Ectodermal cell (in vitro differentiated cells): ENCODE results near the gene DHX36.
A peak's percentile ranks its signal among the peaks of the same experiment; 100 is the strongest.

ENCODE experiments used
- H3K27ac ChIP-seq: 2 replicates; pipeline ENCODE4 v1.7.0; 2013; ENCODE audit warnings: mild to moderate bottlenecking, low read depth, low read length; ENCODE audit not compliant: insufficient read depth, poor library complexity, severe bottlenecking
- H3K27me3 ChIP-seq: 2 replicates; pipeline ENCODE4 v1.7.0; 2013; ENCODE audit warnings: mild to moderate bottlenecking, low read length; ENCODE audit not compliant: insufficient read depth, control insufficient read depth, poor library complexity, severe bottlenecking
- H3K36me3 ChIP-seq: one replicate; pipeline ENCODE4 v1.7.0; 2013; ENCODE audit warnings: low read length; ENCODE audit not compliant: control insufficient read depth, insufficient read depth
- H3K4me1 ChIP-seq: one replicate; pipeline ENCODE4 v1.7.0; 2013; ENCODE audit warnings: low read length; ENCODE audit not compliant: control insufficient read depth, insufficient read depth
- H3K4me3 ChIP-seq: 2 replicates; pipeline ENCODE4 v1.7.0; 2013; ENCODE audit warnings: low read depth, low read length, control low read depth; ENCODE audit not compliant: insufficient read depth
- H3K9me3 ChIP-seq: 2 replicates; pipeline ENCODE4 v1.7.0; 2013; ENCODE audit warnings: mild to moderate bottlenecking, low read length, moderate library complexity; ENCODE audit not compliant: control insufficient read depth
- WGBS, 2 experiments: methylation state at CpG; one replicate each; pipeline ENCODE4 v1.1.7; 2013; ENCODE audit warnings: missing lambda C conversion rate in 2 of 2; 5-methylcytosine and 5-hydroxymethylcytosine counted together

The DHX36 gene

GRCh38 chr3:154250291-154250690 is 74.0 kb downstream of the DHX36 start:
- no peaks in the 10 kb centered on the region for H3K9me3 ChIP-seq
- peaks cover 10% of the 10 kb centered on the region for H3K4me1 ChIP-seq
- H3K4me3 ChIP-seq = no peak overlapping the region
- H3K36me3 ChIP-seq = no peaks in the 10 kb centered on the region
- WGBS, 2 experiments = 84 to 88% methylated on average over 4 of the region's 4 CpGs
- no peaks in the 10 kb centered on the region for H3K27me3 ChIP-seq
- no peak overlapping the region for H3K27ac ChIP-seq

- Histone ChIP-seq H3K4me1 (peaks cover 10% of the 10 kb centered on the region), H3K27me3 (no peaks in the 10 kb centered on the region), H3K9me3 (no peaks in the 10 kb centered on the region), H3K4me3 (no peak overlapping the region), H3K27ac (peak overlapping the region; percentile 81), H3K36me3 (no peaks in the 10 kb centered on the region)
- 70% methylated on average over 2 of the region's 2 CpGs; no CpG with 5 or more reads in 1 of the 2 experiments for WGBS, 2 experiments
These were observed 76.4 kb downstream of the DHX36 start for GRCh38 chr3:154247806-154248415.

GRCh38 chr3:154244644-154245043 is 79.6 kb downstream of the DHX36 start:
- Histone ChIP-seq H3K36me3 (no peaks in the 10 kb centered on the region), H3K9me3 (no peaks in the 10 kb centered on the region), H3K4me3 (no peak overlapping the region), H3K27me3 (no peaks in the 10 kb centered on the region), H3K27ac (no peak overlapping the region), H3K4me1 (peaks cover 10% of the 10 kb centered on the region)
- WGBS, 2 experiments = 100% methylated on average over 1 to 2 of the region's 2 CpGs

- H3K27me3 ChIP-seq = no peaks in the 10 kb centered on the region
- H3K9me3 ChIP-seq = no peaks in the 10 kb centered on the region
- no peak overlapping the region for H3K27ac ChIP-seq
- 93 to 96% methylated on average over 2 of the region's 2 CpGs for WGBS, 2 experiments
- H3K4me3 ChIP-seq = no peak overlapping the region
- H3K4me1 ChIP-seq = peaks cover 10% of the 10 kb centered on the region
- no peaks in the 10 kb centered on the region for H3K36me3 ChIP-seq
These were observed 80.9 kb downstream of the DHX36 start for GRCh38 chr3:154243353-154243752.

GRCh38 chr3:154242766-154243165 is 81.5 kb downstream of the DHX36 start:
- 70 to 76% methylated on average over 4 of the region's 4 CpGs for WGBS, 2 experiments
- Histone ChIP-seq H3K4me1 (peaks cover 9% of the 10 kb centered on the region), H3K36me3 (no peaks in the 10 kb centered on the region), H3K4me3 (no peak overlapping the region), H3K27ac (no peak overlapping the region), H3K27me3 (no peaks in the 10 kb centered on the region), H3K9me3 (no peaks in the 10 kb centered on the region)

GRCh38 chr3:154241496-154241895 is 82.8 kb downstream of the DHX36 start:
- no peaks in the 10 kb centered on the region for H3K36me3 ChIP-seq
- no peak overlapping the region for H3K4me3 ChIP-seq
- H3K9me3 ChIP-seq = no peaks in the 10 kb centered on the region
- H3K27me3 ChIP-seq = no peaks in the 10 kb centered on the region
- H3K27ac ChIP-seq = no peak overlapping the region
- WGBS, 2 experiments = 94 to 96% methylated on average over 5 of the region's 5 CpGs
- H3K4me1 ChIP-seq = no peaks in the 10 kb centered on the region

- Histone ChIP-seq H3K9me3 (no peaks in the 10 kb centered on the region), H3K36me3 (no peaks in the 10 kb centered on the region), H3K27ac (no peak overlapping the region), H3K4me1 (no peaks in the 10 kb centered on the region), H3K27me3 (no peaks in the 10 kb centered on the region), H3K4me3 (no peak overlapping the region)
- WGBS, 2 experiments = 77 to 83% methylated on average over 6 of the region's 6 CpGs
These were observed 84.1 kb downstream of the DHX36 start for GRCh38 chr3:154240235-154240634.

DNA sequence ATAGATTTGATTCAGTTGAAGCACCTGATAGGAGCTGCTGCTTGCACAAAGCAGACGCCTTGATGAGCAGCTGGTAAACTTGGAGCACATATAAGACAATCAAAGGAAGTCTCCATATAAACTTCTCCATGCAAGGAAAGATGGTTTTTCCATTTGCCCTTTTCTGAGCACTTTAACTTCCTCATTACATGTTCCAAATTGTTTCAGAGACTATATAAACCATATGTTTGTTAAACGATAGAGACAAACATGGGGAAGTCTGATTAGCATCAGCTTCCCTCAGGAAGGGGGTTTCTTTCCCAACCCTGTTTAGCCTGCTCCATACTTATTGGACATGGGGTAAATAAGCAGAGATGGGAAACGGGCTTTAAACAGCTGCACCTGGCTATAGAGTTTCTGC is 88.0 kb downstream of the DHX36 start:
- 90 to 91% methylated on average over 3 of the region's 3 CpGs for WGBS, 2 experiments
- H3K27me3 ChIP-seq = no peaks in the 10 kb centered on the region
- H3K36me3 ChIP-seq = no peaks in the 10 kb centered on the region
- no peaks in the 10 kb centered on the region for H3K4me1 ChIP-seq
- no peak overlapping the region for H3K4me3 ChIP-seq
- no peak overlapping the region for H3K27ac ChIP-seq
- H3K9me3 ChIP-seq = no peaks in the 10 kb centered on the region

GRCh38 chr3:154235330-154235729 is 89.0 kb downstream of the DHX36 start:
- Histone ChIP-seq H3K4me3 (no peak overlapping the region), H3K4me1 (no peaks in the 10 kb centered on the region), H3K27ac (no peak overlapping the region), H3K36me3 (no peaks in the 10 kb centered on the region), H3K27me3 (no peaks in the 10 kb centered on the region), H3K9me3 (no peaks in the 10 kb centered on the region)
- WGBS, 2 experiments = 92 to 95% methylated on average over 1 of the region's 1 CpG

DNA sequence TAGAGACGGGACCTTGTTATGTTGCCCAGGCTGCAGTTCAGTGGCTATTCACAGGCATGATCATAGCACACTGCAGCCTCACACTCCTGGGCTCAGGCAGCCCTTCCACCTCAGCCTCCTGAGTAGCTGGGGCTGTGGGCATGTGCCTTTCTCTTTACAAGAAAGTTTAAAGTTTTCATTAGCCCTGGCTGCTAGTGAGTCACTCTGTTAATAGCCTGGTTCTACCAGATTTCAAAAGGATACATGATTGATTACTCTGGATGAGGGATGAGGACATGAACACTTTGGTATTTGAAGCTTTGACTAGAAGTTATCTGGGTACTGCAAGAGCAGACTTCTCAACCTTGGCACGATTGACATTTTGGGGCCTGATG is 95.1 kb downstream of the DHX36 start:
- 90 to 92% methylated on average over 2 of the region's 2 CpGs for WGBS, 2 experiments
- no peaks in the 10 kb centered on the region for H3K4me1 ChIP-seq
- no peaks in the 10 kb centered on the region for H3K9me3 ChIP-seq
- no peaks in the 10 kb centered on the region for H3K27me3 ChIP-seq
- H3K36me3 ChIP-seq = no peaks in the 10 kb centered on the region
- no peak overlapping the region for H3K27ac ChIP-seq
- no peak overlapping the region for H3K4me3 ChIP-seq
